Measurements from ENCODE around the gene ACAD10.

DNA sequence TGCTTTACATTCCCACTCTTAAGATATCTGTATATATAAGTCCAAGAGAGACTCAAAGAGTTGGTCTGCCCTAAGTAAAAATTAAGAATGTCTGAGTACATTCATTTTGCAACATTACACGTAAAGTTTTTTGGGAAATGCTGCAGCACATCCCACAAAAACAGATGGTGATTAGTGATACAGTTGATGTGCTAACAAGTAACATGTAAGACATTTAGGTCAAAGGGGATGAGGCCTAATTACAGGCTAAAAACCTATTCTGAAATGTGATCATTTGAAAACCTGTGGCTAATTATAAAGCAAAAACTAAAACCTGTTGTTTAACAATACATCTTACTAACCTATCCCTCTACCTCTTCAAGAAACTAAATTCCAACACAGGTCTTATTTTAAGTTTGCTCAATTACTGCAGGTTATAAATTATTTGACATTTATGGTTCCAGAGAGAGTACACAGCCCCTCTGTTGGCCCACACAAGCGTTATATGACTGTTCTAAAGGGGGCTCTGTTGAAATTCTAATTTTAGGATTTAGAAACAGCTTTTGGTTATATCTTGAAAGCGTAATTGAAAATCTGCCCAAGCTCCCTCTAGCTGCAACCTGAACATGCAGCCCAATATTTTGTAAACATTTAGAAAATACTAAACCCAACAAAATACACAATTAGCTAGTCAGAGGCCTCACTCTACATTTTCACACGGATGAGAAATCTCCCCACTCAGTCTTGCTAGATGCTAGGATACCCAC is 43.0 kb upstream of the ACAD10 start:
- TF ChIP-seq, protein P1, sequence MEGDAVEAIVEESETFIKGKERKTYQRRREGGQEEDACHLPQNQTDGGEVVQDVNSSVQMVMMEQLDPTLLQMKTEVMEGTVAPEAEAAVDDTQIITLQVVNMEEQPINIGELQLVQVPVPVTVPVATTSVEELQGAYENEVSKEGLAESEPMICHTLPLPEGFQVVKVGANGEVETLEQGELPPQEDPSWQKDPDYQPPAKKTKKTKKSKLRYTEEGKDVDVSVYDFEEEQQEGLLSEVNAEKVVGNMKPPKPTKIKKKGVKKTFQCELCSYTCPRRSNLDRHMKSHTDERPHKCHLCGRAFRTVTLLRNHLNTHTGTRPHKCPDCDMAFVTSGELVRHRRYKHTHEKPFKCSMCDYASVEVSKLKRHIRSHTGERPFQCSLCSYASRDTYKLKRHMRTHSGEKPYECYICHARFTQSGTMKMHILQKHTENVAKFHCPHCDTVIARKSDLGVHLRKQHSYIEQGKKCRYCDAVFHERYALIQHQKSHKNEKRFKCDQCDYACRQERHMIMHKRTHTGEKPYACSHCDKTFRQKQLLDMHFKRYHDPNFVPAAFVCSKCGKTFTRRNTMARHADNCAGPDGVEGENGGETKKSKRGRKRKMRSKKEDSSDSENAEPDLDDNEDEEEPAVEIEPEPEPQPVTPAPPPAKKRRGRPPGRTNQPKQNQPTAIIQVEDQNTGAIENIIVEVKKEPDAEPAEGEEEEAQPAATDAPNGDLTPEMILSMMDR (IDR thresholded peaks at IDR 0.05; ENCODE audit: low read depth, low read length) = no peak
- TF ChIP-seq POLR2A (IDR thresholded peaks at IDR 0.05; ENCODE audit: extremely low read depth, insufficient read length) (no peak), MYC (IDR thresholded peaks at IDR 0.05; ENCODE audit: low read depth, low read length) (no peak)
- TF ChIP-seq, protein P2, sequence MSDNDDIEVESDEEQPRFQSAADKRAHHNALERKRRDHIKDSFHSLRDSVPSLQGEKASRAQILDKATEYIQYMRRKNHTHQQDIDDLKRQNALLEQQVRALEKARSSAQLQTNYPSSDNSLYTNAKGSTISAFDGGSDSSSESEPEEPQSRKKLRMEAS (IDR thresholded peaks at IDR 0.05; ENCODE audit: low read depth, low read length) = no peak

All from NB4 (cell line).